Measurements from ENCODE around the gene CUX1.

DNA sequence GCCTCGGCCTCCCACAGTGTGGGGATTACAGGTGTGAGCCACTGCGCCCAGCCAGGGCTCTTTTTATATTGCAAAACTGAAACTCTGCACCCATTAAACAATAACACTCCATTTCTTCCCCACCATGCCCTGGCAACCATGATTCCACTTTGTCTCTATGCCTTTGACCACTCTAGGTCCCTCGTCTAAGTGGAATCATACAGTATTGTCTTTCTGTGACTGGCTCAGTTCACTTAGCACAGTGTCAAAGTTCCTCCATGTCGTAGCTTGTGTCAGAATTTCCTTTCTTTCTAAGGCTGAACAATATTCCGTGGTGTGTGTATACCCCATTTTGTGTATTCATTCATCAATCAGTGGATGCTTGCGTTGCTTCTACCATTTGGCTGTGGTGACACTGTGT, 46.2 kb downstream of the CUX1 start:
- TF ChIP-seq, protein P1, sequence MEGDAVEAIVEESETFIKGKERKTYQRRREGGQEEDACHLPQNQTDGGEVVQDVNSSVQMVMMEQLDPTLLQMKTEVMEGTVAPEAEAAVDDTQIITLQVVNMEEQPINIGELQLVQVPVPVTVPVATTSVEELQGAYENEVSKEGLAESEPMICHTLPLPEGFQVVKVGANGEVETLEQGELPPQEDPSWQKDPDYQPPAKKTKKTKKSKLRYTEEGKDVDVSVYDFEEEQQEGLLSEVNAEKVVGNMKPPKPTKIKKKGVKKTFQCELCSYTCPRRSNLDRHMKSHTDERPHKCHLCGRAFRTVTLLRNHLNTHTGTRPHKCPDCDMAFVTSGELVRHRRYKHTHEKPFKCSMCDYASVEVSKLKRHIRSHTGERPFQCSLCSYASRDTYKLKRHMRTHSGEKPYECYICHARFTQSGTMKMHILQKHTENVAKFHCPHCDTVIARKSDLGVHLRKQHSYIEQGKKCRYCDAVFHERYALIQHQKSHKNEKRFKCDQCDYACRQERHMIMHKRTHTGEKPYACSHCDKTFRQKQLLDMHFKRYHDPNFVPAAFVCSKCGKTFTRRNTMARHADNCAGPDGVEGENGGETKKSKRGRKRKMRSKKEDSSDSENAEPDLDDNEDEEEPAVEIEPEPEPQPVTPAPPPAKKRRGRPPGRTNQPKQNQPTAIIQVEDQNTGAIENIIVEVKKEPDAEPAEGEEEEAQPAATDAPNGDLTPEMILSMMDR (IDR thresholded peaks at IDR 0.05): no peak
- TF ChIP-seq POLR2A (IDR thresholded peaks at IDR 0.05): no peak
- TF ChIP-seq EP300 (IDR thresholded peaks at IDR 0.05): no peak

Measured in ovary (tissue), 3 donors.